Muscle of arm (tissue), 12 donors: Measurements from ENCODE around the gene CAD. TPM values are rescaled to one million over a fixed set of nuclear protein-coding genes. Genes with fewer than 3 reads are reported as not detected.
"Not testable (repeated sequence)": the region's sequence is repeated elsewhere in the genome, so short reads cannot be mapped to it uniquely, and the experiment has no call there.

Experiments
- DNase-seq: peaks from one replicate; pipeline ENCODE4 v3.0.0-alpha.2; 2013
- polyA plus RNA-seq, 12 donors: library from polyadenylated mRNA; unstranded; fragments of 120-200 nt; gene quantifications; one replicate each; pipeline ENCODE4 v1.2.1, GENCODE V29; 2013; ENCODE audit not compliant: insufficient read length in 12 of 12

Gene CAD
- polyA plus RNA-seq, 12 donors, result 18.7 to 45.3 (median 24.5) TPM; not detected in 1

DNA sequence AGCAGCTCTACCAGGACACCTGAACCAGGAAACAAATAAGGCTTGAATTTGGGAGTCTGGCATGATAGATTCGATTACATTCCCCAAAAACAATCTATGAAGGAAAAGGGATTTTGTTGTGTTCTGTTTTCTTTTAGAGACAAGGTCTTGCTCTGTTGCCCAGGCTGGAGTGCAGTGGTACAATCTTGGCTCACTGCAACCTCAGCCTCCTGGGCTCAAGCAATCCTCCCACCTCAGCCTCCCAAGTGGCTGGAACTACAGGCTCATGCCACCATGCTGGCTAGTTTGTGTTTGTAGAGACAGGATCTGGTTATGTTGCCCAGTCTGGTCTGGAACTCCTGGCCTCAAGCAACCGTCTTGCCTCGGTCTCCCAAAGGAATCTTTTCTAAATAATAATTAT is 19.1 kb upstream of the CAD start:
- not testable (repeated sequence) for DNase-seq

DNA sequence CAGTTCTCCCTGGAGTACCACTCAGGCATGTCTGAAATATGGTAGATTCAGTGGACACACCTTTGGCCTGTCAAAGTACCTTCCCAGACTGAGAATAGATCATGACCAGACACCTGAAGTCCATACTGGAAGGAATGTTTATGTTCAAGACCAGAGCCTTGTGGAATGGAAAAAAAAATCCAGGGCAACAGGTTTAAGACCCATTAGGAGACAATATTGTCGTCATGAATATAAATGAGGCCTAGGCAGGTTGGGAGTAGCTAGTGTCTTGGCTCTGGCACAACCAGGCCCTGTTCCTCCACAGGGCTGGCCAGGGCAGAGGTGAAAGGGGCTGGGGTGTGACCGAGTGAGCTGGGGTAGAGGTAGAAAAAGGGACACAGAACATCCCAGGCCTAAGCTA is 18.5 kb upstream of the CAD start:
- no peak for DNase-seq

DNA sequence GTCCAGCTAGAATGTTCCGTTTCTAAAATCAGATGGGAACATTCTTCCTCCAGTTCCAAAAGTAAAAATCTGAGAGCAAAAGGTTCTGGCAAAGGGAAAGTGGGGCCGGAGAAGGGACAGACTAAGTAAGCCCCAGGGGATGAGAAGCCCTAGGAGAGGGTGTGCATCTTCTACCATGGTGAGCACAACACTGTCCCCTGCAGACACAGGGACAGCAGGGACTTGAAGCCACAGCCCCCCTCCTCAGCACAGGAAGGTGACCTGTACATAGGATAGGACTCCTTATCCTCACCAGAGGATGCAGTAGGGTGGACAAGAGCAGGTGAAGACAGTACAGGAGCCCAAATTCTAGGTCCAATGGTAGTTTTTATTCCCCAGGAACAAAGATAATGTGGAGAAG is 17.9 kb upstream of the CAD start:
- no peak for DNase-seq

DNA sequence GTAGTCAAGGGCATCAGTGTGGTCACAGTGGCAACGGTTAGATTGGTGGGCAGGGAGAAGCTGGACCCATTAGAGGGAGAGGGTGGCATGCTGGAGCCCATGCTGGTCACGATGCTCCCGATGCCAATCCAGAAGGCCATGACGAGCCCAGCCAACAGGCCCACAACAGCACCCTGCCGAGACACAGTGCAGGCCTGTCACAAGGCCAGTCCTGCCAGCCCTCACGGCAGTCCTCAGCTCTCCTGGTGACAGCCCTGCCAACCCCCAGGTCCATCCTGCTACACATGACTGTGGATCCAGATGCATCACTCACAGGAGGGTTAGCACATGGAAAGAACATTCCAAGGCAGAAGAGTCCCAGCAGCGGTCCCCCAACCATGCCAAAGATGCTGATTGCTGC is 15.5 kb upstream of the CAD start:
- DNase-seq, result no peak

DNA sequence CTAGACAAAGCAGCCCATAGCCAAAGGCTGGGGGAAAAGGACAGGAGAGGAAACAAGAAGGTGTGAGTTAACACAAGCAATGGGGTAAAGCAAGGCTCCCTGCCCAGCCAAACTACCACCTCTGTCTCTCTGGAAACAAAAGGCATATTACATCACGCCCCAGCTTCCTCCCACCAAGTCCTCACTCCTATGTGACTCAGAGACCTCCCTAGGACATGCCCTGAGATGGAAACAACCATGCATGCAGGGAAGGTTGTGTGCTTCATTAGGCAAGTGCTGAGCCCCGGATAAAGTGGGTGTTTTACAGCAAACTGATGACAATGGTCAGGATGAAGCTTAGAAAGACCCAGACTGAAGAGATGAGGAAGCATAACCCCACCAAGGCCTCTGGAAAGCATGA is 14.3 kb upstream of the CAD start:
- no peak for DNase-seq

DNA sequence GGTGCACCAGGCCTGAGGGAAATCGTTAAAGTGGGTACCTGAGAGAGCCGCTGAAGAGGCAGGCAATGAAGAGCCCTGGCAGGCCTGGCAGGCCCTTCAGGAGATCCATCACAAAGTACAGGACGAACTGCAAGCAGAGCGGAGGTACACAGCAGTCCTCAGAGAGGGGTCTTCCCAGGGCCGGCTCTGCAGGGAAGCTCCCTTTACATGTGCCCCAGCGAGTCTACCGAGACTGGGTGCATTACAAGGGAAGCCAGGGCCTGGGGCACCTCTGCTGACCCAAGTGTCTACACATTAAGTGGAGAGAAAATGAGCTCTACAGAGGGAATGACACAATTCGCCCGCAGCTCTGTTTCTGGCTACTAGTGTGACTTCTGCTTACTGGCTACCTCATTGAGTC is 13.4 kb upstream of the CAD start:
- no peak for DNase-seq

DNA sequence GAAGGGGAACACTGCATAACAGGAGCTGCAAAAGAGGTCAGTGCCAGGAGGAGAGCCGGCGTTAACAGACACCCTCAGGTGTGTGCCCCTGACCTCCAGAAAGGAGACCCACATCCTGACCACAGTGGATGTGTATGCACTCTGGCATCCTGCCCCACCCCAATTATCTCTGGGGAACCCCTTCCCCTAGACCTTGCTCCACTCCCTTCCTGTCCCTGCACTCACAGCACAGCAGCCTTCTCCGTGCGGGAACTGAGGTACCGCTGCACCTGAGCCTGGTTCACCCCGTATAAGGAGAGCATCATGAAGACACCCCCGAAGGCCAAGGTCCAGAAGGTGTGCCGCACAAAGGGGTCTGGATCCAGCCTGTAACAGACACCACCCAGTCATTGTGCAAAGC is 12.6 kb upstream of the CAD start:
- DNase-seq, result no peak

DNA sequence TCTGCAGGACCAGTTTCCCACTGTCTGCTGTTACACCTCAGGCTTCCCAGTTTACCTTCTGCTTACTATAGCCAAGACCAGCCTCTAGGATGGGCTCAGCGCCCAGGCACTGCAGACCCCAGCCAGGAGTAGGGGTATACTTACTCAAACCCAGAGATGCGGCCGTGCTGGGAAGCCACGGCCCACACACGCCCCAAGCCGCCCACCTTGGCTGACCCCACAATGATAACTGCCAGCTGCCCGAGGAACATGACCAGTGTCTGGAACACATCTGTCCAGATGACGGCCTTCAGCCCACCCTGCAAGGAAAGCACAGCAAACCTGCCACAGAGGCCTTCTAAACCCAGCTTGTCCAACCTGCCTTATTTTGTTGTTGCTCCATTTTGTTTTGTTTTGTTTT is 12.0 kb upstream of the CAD start:
- no peak for DNase-seq

DNA sequence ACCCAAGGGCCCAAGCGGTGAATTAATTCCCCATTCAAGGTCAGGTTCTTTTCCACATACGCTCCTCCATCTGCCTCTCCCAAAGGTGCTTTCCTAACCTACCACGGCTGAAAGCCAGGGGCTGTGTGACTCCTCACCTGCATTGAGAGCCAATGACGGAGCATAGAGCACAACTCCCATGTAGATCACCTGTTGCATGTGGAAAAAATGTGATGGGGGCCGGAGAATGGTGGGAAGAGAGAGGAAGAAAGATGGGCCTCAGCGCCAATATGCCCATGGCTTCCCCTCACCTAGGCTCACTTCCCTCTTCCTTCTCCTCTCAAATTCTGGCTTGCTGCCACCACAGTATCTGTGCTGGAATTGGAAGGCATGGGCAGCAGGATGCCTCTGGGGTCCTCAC is 10.8 kb upstream of the CAD start:
- no peak for DNase-seq

DNA sequence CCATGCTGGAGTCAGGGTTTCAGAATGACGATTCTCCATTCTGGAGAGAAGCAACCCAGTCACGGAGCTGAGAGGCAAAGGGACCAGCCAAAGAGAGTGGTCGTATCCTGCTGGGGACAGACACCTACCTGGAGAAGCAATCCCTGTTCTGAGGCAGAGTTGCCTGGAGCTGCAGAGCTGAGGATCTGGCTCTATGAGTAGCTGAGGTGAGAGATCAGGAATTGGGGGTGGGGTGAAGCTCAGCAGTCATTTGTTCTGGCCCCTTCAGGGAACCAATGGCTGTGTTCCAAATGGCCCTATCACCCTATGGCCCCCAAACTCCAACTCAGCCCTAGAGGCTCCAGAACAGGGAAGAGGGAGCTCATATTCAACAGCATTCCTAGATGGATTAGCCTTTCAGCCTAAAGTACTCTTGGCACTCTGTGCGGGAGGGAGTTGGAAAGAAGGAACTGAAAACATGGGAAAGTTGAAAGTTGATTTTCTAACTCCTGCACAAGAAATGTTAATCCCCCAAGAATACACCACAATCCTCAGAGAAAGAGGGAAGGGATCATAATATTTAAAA is 8.6 kb upstream of the CAD start:
- DNase-seq, result no peak

DNA sequence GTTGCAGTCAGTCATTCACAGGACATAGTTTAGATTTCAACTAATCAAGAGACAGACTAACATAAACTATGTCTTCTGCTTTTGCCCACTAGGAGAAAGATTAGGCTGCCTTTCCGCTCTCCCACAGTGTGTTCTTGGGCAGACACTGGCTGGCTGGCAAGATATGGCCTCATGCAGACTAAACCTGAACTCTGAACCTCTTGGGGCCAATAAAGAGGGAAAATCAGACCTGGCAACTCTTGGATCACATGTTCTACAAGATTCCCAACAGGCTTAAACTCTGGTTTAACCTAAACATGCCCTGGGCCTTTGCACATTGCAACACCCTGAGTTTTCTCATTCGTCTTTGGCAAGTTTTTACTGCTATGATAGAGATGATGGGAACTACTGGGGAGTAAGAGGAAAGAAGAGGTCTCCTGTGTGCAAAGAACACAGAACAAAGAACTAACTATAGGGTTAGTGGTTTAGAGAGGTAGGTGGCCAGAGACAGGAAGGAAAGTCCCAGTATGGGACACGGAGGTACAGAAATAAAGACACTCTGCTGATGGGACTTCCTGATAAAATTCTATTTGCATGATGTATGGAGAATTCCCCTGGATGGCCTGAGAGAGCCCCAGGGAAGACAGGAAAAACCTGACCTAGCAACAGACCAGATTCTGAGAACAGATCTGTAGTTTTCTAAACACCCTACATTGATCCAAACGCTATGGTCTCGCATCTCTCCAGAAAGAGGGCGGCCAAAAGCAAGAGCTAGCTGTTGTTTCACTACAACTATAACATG is 7.4 kb upstream of the CAD start:
- no peak for DNase-seq

DNA sequence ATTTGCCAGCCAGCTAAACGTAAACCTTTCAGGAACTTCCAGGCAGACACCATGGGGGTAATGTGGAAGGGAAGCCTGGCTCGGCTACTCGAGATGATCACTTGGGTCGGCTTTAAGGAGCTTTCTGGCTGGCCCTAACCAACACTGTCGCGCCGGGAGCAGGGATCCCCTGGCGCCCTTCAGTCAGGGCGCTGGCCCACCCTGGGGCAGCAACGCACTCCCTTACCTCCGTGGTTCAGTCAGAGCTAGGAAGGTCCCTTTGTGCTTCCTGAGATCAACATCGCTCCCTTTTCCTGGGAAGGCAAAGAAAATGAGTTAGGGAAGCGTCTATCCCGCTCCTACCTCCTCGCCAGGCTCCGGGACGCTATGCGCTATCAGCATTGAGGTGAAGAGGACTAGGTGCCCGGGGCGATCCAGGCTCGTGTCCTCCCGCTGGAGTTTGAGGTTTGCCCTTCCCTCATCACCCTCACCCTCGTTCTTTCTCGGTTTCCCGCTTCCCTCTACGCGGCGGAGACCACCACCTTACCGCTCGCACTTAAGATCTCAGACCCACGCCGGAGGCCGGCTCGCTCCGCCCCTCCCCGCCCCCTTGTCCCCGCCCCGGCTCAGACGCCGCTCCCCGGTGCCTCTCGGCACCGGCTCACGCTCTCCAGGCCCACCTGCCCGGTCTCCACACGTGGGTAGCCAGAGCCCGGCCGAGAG is 5.8 kb upstream of the CAD start:
- no peak for DNase-seq

DNA sequence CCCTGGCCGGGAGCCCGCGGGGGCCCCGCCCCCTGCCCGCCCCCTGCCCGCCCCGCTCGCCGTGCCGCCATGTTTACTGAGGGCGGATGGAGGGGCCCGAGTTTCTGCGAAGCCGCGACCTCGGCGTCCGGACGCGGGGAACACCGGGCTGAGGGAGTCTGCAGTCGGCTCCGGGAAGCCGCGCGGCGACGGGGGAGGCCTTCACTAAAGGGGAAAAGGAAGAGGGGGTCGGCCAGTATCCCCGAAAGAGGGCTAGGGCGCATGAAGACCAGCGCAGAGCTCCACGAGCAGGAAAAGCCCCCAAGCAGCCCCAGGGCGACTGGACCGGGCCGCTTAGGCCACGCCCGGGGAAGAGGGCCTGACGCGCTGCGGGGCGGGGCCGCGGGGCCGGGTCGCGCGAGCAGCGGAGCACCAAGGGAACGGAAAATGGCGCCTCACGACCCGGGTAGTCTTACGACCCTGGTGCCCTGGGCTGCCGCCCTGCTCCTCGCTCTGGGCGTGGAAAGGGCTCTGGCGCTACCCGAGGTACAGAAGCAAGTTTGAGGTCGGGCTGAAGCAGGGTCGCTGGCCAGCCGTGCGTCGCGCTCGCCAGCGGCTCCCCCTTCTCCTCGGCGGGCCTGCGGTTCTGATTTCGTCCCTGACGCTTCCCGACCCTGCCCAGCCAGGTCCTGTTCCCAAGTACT is 5.1 kb upstream of the CAD start, which contains the start of the genes ATRAID and SLC5A6:
TSS of gene ATRAID (plus strand) at position 99 of the 683 bp plus-strand sequence. CDS start at position 427, 328 bp downstream.
TSS of gene SLC5A6 (minus strand) at position 326 of the 683 bp plus-strand sequence. CDS start 4,618 bp downstream, outside the sequence.
- DNase-seq, result peak; percentile 92

DNA sequence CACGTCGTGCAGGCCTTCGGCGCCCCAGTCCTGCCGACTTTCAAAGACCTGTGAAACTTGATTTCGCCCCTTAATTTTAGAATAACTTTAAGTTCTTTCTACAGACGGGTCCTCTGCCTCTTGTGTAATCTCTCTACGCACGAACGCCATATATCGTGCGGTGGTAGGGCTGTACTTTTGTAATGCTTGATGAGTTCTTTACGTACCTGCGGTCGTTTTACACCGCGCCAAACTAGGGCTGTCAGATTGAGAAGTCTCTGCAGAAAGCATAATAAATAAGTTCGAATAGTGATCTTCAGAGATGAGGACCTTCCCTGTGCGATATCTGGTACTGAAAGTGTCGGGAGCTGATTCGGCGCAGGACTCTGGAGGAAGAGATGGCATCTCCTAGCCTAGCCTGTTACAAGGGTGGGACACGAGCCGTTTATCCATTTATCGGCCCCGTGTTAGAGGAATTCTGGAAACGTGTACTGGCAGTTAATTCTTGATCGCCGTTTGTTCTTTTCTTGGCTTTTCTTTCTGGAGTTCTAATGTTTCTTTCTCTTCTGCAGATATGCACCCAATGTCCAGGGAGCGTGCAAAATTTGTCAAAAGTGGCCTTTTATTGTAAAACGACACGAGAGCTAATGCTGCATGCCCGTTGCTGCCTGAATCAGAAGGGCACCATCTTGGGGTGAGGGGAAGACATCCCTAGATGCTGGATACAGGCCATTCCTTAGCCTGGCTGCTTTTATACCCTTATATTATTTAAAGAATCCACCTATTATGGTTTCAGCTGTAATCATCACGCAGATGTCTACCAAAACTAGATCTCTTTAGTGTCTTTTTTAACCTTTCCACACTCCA is 4.3 kb upstream of the CAD start:
- DNase-seq, result no peak

DNA sequence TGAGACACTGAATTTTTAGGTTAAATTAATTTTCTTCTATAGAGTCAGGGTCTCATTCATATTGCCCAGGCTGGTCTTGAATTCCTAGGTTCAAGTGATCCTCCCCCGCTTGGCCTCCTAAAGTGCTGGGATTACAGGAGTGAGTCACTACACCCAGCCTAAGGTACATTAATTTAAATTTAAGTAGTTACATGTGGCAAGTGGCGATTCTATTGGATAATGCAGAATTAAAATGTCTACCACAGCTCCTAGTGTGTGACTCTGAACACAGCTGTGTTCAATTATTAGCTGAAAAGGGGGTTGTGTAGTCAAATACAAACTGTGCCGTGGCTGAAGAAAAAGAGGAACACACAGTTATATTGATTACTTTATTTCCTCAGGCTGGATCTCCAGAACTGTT is 2.2 kb upstream of the CAD start:
- no peak for DNase-seq

DNA sequence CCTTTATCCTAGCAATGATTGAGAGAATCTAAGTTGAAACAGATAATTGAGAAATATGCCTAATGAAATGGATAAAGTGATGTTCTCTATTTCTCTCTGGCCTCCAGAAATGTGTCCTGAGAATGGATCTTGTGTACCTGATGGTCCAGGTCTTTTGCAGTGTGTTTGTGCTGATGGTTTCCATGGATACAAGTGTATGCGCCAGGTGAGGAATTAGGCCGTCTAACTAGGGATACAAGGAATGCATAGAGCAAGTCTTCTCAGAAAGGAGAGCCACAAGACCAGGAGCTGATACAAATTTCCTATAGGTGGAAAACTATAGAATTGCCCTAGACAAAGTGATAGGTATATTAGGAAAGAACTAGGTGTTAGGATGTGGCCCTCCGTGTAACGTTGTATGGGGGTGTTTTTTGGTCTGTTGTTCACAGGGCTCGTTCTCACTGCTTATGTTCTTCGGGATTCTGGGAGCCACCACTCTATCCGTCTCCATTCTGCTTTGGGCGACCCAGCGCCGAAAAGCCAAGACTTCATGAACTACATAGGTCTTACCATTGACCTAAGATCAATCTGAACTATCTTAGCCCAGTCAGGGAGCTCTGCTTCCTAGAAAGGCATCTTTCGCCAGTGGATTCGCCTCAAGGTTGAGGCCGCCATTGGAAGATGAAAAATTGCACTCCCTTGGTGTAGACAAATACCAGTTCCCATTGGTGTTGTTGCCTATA is 592 bp upstream of the CAD start:
- no peak for DNase-seq

DNA sequence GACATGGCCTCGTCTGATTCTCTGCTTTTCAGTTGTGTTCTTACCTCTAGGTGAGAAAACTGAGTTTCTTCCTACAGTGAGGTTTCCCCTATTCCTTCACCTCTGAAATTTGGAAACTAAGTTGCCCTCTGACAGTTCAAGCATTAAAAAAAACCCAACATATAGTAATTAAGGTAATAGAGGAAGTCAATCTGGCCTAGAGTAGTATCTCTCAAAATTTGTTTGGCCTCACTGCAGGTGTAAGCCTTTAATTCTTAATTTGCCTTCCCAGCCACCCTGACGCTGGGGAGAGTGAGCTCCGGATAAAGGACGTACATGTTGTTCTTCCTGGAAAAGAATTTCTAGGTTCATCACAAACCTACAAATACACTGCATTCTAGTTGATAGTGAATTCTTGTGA is 1.4 kb downstream of the CAD start:
- no peak for DNase-seq

DNA sequence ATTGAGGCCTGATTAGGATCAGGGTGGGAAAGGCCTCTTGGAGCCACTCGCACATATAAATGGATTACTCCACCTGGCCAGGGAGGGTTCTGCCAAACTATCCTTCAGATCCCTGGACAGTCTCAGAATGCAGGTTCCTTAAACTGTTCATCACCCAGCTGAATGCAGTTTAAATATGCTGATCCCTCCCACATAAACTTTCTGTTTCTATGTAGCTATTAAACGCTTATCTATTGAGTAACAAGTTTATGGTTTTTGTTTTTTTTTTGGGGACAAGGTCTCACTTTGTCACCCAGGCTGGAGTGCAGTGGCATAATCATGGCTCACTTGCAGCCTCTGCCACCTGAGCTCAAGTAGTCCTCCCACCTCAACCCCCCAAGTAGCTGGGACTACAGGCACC is 1.9 kb downstream of the CAD start:
- DNase-seq, result no peak

DNA sequence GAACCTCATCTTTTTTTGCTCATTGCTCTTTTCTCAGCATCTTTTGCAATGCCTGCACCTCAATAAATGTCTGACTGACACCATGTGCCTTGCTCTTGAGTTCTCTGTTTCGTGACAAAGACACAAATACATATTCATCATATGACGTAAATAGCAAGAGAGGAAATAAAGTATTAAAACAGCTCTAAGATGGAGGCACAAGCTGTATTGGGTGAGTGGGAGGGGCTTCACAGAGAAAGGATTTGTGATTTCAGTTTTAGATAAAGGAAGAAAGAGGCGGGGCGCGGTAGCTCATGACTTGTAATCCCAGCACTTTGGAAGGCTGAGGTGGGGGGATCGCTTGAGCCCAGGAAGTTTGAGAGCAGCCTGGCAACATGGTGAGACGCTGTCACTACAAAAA is 2.9 kb downstream of the CAD start:
- no peak for DNase-seq

DNA sequence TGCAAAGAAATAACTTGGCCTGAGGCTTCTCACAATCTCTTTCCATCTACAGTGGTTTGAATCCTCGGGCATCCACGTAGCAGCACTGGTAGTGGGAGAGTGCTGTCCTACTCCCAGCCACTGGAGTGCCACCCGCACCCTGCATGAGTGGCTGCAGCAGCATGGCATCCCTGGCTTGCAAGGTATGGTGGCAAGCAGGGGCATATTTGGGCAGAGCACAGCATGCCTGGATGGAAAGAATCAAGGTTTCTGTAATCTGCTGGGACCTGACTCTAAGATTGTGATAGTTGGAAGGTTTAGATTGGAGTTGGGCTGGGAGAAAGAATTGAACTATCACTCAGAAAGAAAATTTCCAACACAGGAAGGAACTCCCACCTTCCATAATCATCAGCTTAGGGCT is 4.0 kb downstream of the CAD start:
- DNase-seq, result no peak

DNA sequence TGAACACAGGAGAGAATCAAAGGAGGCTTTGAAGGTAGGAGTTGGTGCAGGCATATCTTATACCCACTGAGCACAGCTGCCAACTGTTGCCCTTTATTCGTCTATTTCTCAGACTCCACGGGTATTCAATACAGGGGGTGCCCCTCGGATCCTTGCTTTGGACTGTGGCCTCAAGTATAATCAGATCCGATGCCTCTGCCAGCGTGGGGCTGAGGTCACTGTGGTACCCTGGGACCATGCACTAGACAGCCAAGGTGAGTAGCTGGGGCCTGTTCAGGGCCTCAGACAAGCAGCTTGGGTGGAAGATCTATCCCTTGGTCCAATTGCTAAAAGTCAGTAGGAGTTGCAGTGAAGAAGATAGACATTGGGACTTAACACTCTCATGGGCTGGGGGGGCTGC is 5.2 kb downstream of the CAD start:
- no peak for DNase-seq
